Measurements from ENCODE around the gene HOXB8. TPM values are rescaled to one million over a fixed set of nuclear protein-coding genes. Genes with fewer than 3 reads are reported as not detected.
A peak's percentile ranks its signal among the peaks of the same experiment; 100 is the strongest.

The HOXB8 gene
- total RNA-seq: not detected

- Mint-ChIP-seq H3K4me1 (ENCODE audit: low read depth) (peaks cover 52% of the 10 kb centered on the region), H3K27ac (no peak within 1 kb of the TSS), H3K9me3 (no peaks in the 10 kb centered on the region), H3K27me3 (ENCODE audit: low read depth) (peaks cover 96% of the 10 kb centered on the region), H3K36me3 (ENCODE audit: insufficient read depth in 2 of 2) (peaks cover 0 to 2% of the 10 kb centered on the region in 2 donors), H3K4me3 (peak within 1 kb of the TSS; percentile 85 to 92)
- no peak for ATAC-seq (replicated peaks in 1 of 2)
- DNase-seq: no peak
Observed at GRCh38 chr17:48615047-48615962, at the start of gene HOXB8. Gene HOXB8, minus strand, starts transcription at chr17:48615292. Its CDS starts 588 bp downstream, at chr17:48614704.

GRCh38 chr17:48663134-48663924 is 48.2 kb upstream of the HOXB8 start:
- Mint-ChIP-seq H3K27ac (no peak overlapping the region), H3K36me3 (ENCODE audit: insufficient read depth in 2 of 2) (no peaks in the 10 kb centered on the region), H3K9me3 (no peaks in the 10 kb centered on the region), H3K4me3 (no peak overlapping the region), H3K4me1 (ENCODE audit: low read depth) (no peaks in the 10 kb centered on the region), H3K27me3 (ENCODE audit: low read depth) (peaks cover 14% of the 10 kb centered on the region)
- DNase-seq (no peak), ATAC-seq (replicated peaks in 1 of 2) (no peak)

GRCh38 chr17:48655913-48656312 is 40.8 kb upstream of the HOXB8 start:
- no peak overlapping the region for H3K27ac Mint-ChIP-seq
- no peak overlapping the region for H3K4me3 Mint-ChIP-seq
- ATAC-seq (replicated peaks in 1 of 2): no peak
- H3K27me3 Mint-ChIP-seq (ENCODE audit: low read depth): peaks cover 6% of the 10 kb centered on the region
- no peaks in the 10 kb centered on the region for H3K4me1 Mint-ChIP-seq (ENCODE audit: low read depth)
- H3K9me3 Mint-ChIP-seq: no peaks in the 10 kb centered on the region
- no peaks in the 10 kb centered on the region for H3K36me3 Mint-ChIP-seq (ENCODE audit: insufficient read depth in 2 of 2)
- DNase-seq: no peak

GRCh38 chr17:48649741-48650140 is 34.6 kb upstream of the HOXB8 start:
- H3K4me3 Mint-ChIP-seq: no peak overlapping the region
- peaks cover 48% of the 10 kb centered on the region for H3K27me3 Mint-ChIP-seq (ENCODE audit: low read depth)
- no peaks in the 10 kb centered on the region for H3K9me3 Mint-ChIP-seq
- H3K4me1 Mint-ChIP-seq (ENCODE audit: low read depth): peaks cover 22% of the 10 kb centered on the region
- no peak overlapping the region for H3K27ac Mint-ChIP-seq
- DNase-seq (no peak), ATAC-seq (replicated peaks in 1 of 2) (no peak)
- H3K36me3 Mint-ChIP-seq (ENCODE audit: insufficient read depth in 2 of 2): peaks cover 0 to 4% of the 10 kb centered on the region in 2 donors

- Mint-ChIP-seq H3K9me3 (no peaks in the 10 kb centered on the region), H3K4me1 (ENCODE audit: low read depth) (peaks cover 22% of the 10 kb centered on the region), H3K27me3 (ENCODE audit: low read depth) (peaks cover 66% of the 10 kb centered on the region), H3K36me3 (ENCODE audit: insufficient read depth in 2 of 2) (peaks cover 0 to 4% of the 10 kb centered on the region in 2 donors), H3K4me3 (peak overlapping the region; percentile 76 to 79), H3K27ac (no peak overlapping the region)
- DNase-seq: no peak
- no peak for ATAC-seq (replicated peaks in 1 of 2)
Observed at GRCh38 chr17:48647963-48648245, 32.8 kb upstream of the HOXB8 start.

- Mint-ChIP-seq H3K27me3 (ENCODE audit: low read depth) (peaks cover 69% of the 10 kb centered on the region), H3K4me1 (ENCODE audit: low read depth) (peaks cover 25% of the 10 kb centered on the region)
Observed at GRCh38 chr17:48647103-48647962, 32.2 kb upstream of the HOXB8 start.

GRCh38 chr17:48646183-48647102 is 31.4 kb upstream of the HOXB8 start:
- Mint-ChIP-seq H3K4me1 (ENCODE audit: low read depth) (peaks cover 34% of the 10 kb centered on the region), H3K4me3 (peak overlapping the region; percentile 73 to 79), H3K9me3 (no peaks in the 10 kb centered on the region), H3K27me3 (ENCODE audit: low read depth) (peaks cover 75% of the 10 kb centered on the region), H3K36me3 (ENCODE audit: insufficient read depth in 2 of 2) (peaks cover 0 to 4% of the 10 kb centered on the region in 2 donors), H3K27ac (no peak overlapping the region)
- ATAC-seq (replicated peaks in 1 of 2) (peak; percentile 71 to 75), DNase-seq (peak; percentile 33 to 41)

More at GRCh38 chr17:48647103-48647962, 32.2 kb upstream of the HOXB8 start:
- peak; percentile 27 to 32 for ATAC-seq (replicated peaks in 1 of 2)
- DNase-seq: no peak
- H3K4me3 Mint-ChIP-seq: peak overlapping the region; percentile 76 to 79
- H3K9me3 Mint-ChIP-seq: no peaks in the 10 kb centered on the region
- peak overlapping the region; percentile 1 for H3K27ac Mint-ChIP-seq
- H3K36me3 Mint-ChIP-seq (ENCODE audit: insufficient read depth in 2 of 2): peaks cover 0 to 4% of the 10 kb centered on the region in 2 donors

GRCh38 chr17:48645639-48646182 is 30.6 kb upstream of the HOXB8 start:
- H3K4me1 Mint-ChIP-seq (ENCODE audit: low read depth): peaks cover 37% of the 10 kb centered on the region
- DNase-seq (no peak), ATAC-seq (replicated peaks in 1 of 2) (no peak)
- peaks cover 82% of the 10 kb centered on the region for H3K27me3 Mint-ChIP-seq (ENCODE audit: low read depth)
- H3K36me3 Mint-ChIP-seq (ENCODE audit: insufficient read depth in 2 of 2): peaks cover 0 to 4% of the 10 kb centered on the region in 2 donors
- no peak overlapping the region for H3K27ac Mint-ChIP-seq
- H3K9me3 Mint-ChIP-seq: no peaks in the 10 kb centered on the region
- H3K4me3 Mint-ChIP-seq: peak overlapping the region; percentile 73 to 79

GRCh38 chr17:48644910-48645557 is 29.9 kb upstream of the HOXB8 start:
- no peak overlapping the region for H3K4me3 Mint-ChIP-seq
- peaks cover 87% of the 10 kb centered on the region for H3K27me3 Mint-ChIP-seq (ENCODE audit: low read depth)
- DNase-seq (no peak), ATAC-seq (replicated peaks in 1 of 2) (no peak)
- H3K4me1 Mint-ChIP-seq (ENCODE audit: low read depth): peaks cover 37% of the 10 kb centered on the region
- no peaks in the 10 kb centered on the region for H3K9me3 Mint-ChIP-seq
- peaks cover 0 to 4% of the 10 kb centered on the region in 2 donors for H3K36me3 Mint-ChIP-seq (ENCODE audit: insufficient read depth in 2 of 2)
- no peak overlapping the region for H3K27ac Mint-ChIP-seq

GRCh38 chr17:48644159-48644558 is 29.1 kb upstream of the HOXB8 start:
- no peaks in the 10 kb centered on the region for H3K9me3 Mint-ChIP-seq
- ATAC-seq (replicated peaks in 1 of 2) (no peak), DNase-seq (no peak)
- H3K4me1 Mint-ChIP-seq (ENCODE audit: low read depth): peaks cover 37% of the 10 kb centered on the region
- peaks cover 91% of the 10 kb centered on the region for H3K27me3 Mint-ChIP-seq (ENCODE audit: low read depth)
- H3K27ac Mint-ChIP-seq: no peak overlapping the region
- peaks cover 0 to 4% of the 10 kb centered on the region in 2 donors for H3K36me3 Mint-ChIP-seq (ENCODE audit: insufficient read depth in 2 of 2)
- H3K4me3 Mint-ChIP-seq: no peak overlapping the region

- H3K4me3 Mint-ChIP-seq: no peak overlapping the region
- no peaks in the 10 kb centered on the region for H3K9me3 Mint-ChIP-seq
- H3K27ac Mint-ChIP-seq: no peak overlapping the region
- H3K27me3 Mint-ChIP-seq (ENCODE audit: low read depth): peaks cover 93% of the 10 kb centered on the region
- H3K4me1 Mint-ChIP-seq (ENCODE audit: low read depth): peaks cover 37% of the 10 kb centered on the region
- no peak for DNase-seq
- H3K36me3 Mint-ChIP-seq (ENCODE audit: insufficient read depth in 2 of 2): peaks cover 0 to 4% of the 10 kb centered on the region in 2 donors
- ATAC-seq (replicated peaks in 1 of 2): no peak
Observed at GRCh38 chr17:48643697-48644012, 28.6 kb upstream of the HOXB8 start.
